ENCODE measurements around the gene PRKAR2A.
"Not testable (repeated sequence)": the region's sequence is repeated elsewhere in the genome, so short reads cannot be mapped to it uniquely, and the experiment has no call there.

Gene PRKAR2A

DNA sequence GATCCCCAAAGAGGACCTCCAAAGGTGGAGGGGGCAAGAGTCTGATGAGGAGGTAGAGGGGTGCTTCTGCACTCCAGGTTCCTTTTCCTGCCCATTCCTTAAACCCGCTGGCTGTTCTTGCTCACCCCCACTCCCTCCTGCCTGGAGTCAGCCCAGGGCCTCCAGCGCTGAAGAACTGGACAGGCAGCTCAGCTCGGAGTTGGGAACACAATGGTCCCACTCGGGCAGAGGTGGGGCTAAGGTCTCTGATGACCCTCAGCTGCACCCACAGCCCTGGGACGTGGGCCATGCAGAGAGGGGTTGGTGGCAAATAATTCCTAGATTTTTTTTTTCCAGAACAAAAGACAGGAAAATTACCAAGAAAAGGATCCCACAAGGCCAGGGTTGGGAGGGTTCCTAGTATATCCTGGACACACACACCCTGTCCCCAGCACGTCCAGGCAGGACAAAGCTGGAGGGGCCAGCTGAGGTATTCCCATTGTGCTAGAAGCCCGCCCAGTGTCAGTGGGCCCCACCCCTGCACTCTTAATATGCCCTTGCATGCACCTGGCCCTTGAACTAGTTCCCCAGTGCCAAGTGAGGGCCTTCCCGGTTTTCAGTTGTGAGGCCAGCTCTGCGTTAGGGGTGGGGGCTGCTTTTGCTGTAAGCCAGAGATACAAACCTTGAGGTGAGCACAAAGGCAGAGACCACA is 108.6 kb downstream of the PRKAR2A start:
- TF ChIP-seq CTCF (IDR thresholded peaks at IDR 0.05; ENCODE audit: low read length), result no peak
- no peak for TF ChIP-seq EZH2 (optimal IDR thresholded peaks at IDR 0.05; ENCODE audit: low read depth, low read length)
- TF ChIP-seq EZH2phosphoT487 (IDR thresholded peaks at IDR 0.05; ENCODE audit: low read length), result no peak
- H3K27ac ChIP-seq (ENCODE audit: low read length), result no peak overlapping the region
- H3K4me1 ChIP-seq (ENCODE audit: low read length), result peaks cover 3% of the 10 kb centered on the region; the same call in 1 of the 2 replicates
- H3K4me2 ChIP-seq (ENCODE audit: low read depth, low read length), result no peak overlapping the region
- H3K36me3 ChIP-seq (replicated peaks; ENCODE audit: insufficient read depth, low read length), result no peaks in the 10 kb centered on the region
- H3F3A ChIP-seq (ENCODE audit: insufficient read depth, low read length), result no peaks in the 10 kb centered on the region
- H3K4me3 ChIP-seq (ENCODE audit: low read length), result no peak overlapping the region
- no peaks in the 10 kb centered on the region for H3K9me3 ChIP-seq (replicated peaks; ENCODE audit: insufficient read depth, low read length)
- no peaks in the 10 kb centered on the region for H3K79me2 ChIP-seq (ENCODE audit: low read length)
- H2AFZ ChIP-seq (ENCODE audit: low read length), result no peak overlapping the region
- H3K27me3 ChIP-seq (replicated peaks; ENCODE audit: insufficient read depth, low read length), result no peaks in the 10 kb centered on the region
- no peak for DNase-seq
- no peaks in the 10 kb centered on the region for H3K9me2 ChIP-seq (replicated peaks; ENCODE audit: insufficient read depth, low read length)
- H3K9ac ChIP-seq (ENCODE audit: low read length), result no peak overlapping the region
- H4K20me1 ChIP-seq (ENCODE audit: insufficient read depth, low read length), result no peaks in the 10 kb centered on the region

DNA sequence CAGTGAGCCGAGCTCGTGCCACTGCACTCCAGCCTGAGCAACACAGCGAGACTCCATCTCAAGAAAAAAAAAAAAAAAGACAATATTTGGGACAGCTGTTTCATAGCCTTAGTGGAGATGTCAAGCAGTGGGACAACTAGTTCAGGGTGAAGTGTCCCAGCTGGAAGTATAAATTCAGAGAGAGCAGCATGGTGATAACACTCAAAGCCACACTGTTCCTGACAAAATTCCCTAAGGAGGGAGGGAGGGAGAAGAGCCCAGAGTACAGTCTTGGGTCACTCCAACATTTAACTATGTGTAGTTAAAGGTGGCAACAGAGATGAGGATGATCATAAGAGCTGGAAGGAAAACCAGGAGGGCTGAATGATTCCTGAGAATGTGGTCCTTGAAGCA is 109.5 kb downstream of the PRKAR2A start:
- Histone ChIP-seq H3K9me2 (replicated peaks; ENCODE audit: insufficient read depth, low read length) (no peaks in the 10 kb centered on the region), H3K27me3 (replicated peaks; ENCODE audit: insufficient read depth, low read length) (no peaks in the 10 kb centered on the region), H3K79me2 (ENCODE audit: low read length) (no peaks in the 10 kb centered on the region), H3K4me2 (ENCODE audit: low read depth, low read length) (no peak overlapping the region), H3F3A (ENCODE audit: insufficient read depth, low read length) (no peaks in the 10 kb centered on the region), H3K36me3 (replicated peaks; ENCODE audit: insufficient read depth, low read length) (no peaks in the 10 kb centered on the region), H3K4me3 (ENCODE audit: low read length) (no peak overlapping the region), H3K27ac (ENCODE audit: low read length) (no peak overlapping the region), H3K9me3 (replicated peaks; ENCODE audit: insufficient read depth, low read length) (no peaks in the 10 kb centered on the region), H4K20me1 (ENCODE audit: insufficient read depth, low read length) (no peaks in the 10 kb centered on the region), H3K4me1 (ENCODE audit: low read length) (peaks cover 3% of the 10 kb centered on the region; the same call in 1 of the 2 replicates), H2AFZ (ENCODE audit: low read length) (no peak overlapping the region), H3K9ac (ENCODE audit: low read length) (no peak overlapping the region)
- no peak for DNase-seq
- TF ChIP-seq CTCF (IDR thresholded peaks at IDR 0.05; ENCODE audit: low read length) (no peak), EZH2 (optimal IDR thresholded peaks at IDR 0.05; ENCODE audit: low read depth, low read length) (no peak), EZH2phosphoT487 (IDR thresholded peaks at IDR 0.05; ENCODE audit: low read length) (no peak)

DNA sequence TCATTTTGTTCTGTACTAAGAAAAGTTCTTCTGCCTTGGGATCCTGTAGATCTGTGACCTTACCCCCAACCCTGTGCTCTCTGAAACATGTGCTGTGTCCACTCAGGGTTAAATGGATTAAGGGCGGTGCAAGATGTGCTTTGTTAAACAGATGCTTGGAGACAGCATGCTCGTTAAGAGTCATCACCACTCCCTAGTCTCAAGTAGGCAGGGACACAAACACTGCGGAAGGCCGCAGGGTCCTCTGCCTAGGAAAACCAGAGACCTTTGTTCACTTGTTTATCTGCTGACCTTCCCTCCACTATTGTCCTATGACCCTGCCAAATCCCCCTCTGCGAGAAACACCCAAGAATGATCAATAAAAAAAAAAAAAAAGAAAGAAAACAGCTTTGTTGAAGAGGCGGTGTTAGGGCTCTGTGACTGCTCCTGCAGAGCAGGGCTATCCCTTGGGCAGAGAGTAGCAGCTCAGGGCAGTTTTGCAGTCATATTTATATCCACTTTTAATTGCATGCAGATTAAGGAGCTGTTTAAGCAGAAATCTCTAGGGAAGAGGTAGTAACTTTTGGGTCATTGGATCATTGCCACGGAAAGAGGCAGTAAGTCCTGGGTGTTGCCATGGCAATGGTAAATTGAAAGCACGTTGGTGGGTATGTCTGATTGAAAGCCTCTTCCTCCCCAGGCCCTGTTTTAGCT is 112.5 kb downstream of the PRKAR2A start:
- not testable (repeated sequence) for H3K27me3 ChIP-seq (replicated peaks; ENCODE audit: insufficient read depth, low read length); H3K36me3 ChIP-seq (replicated peaks; ENCODE audit: insufficient read depth, low read length); H3F3A ChIP-seq (ENCODE audit: insufficient read depth, low read length); H3K79me2 ChIP-seq (ENCODE audit: low read length); H3K27ac ChIP-seq (ENCODE audit: low read length); H3K4me2 ChIP-seq (ENCODE audit: low read depth, low read length); DNase-seq; H3K9me2 ChIP-seq (replicated peaks; ENCODE audit: insufficient read depth, low read length); H4K20me1 ChIP-seq (ENCODE audit: insufficient read depth, low read length); H3K4me3 ChIP-seq (ENCODE audit: low read length); H3K9ac ChIP-seq (ENCODE audit: low read length); H2AFZ ChIP-seq (ENCODE audit: low read length); H3K4me1 ChIP-seq (ENCODE audit: low read length); H3K9me3 ChIP-seq (replicated peaks; ENCODE audit: insufficient read depth, low read length)

GRCh38 chr3:48734541-48734940 is 113.1 kb downstream of the PRKAR2A start:
- H3K9me2 ChIP-seq (replicated peaks; ENCODE audit: insufficient read depth, low read length); H3K9me3 ChIP-seq (replicated peaks; ENCODE audit: insufficient read depth, low read length); DNase-seq; H3K4me3 ChIP-seq (ENCODE audit: low read length); H3K36me3 ChIP-seq (replicated peaks; ENCODE audit: insufficient read depth, low read length); H3K9ac ChIP-seq (ENCODE audit: low read length); H4K20me1 ChIP-seq (ENCODE audit: insufficient read depth, low read length); H3K79me2 ChIP-seq (ENCODE audit: low read length); H3K4me2 ChIP-seq (ENCODE audit: low read depth, low read length); H3K27me3 ChIP-seq (replicated peaks; ENCODE audit: insufficient read depth, low read length); H2AFZ ChIP-seq (ENCODE audit: low read length); H3K4me1 ChIP-seq (ENCODE audit: low read length); H3F3A ChIP-seq (ENCODE audit: insufficient read depth, low read length); H3K27ac ChIP-seq (ENCODE audit: low read length): not testable (repeated sequence)

GRCh38 chr3:48733752-48734518 is 113.7 kb downstream of the PRKAR2A start:
- H3K27ac ChIP-seq (ENCODE audit: low read length), result not testable (repeated sequence)

More at GRCh38 chr3:48733752-48734518, 113.7 kb downstream of the PRKAR2A start:
- not testable (repeated sequence) for H3K9me3 ChIP-seq (replicated peaks; ENCODE audit: insufficient read depth, low read length); H3F3A ChIP-seq (ENCODE audit: insufficient read depth, low read length); H3K9me2 ChIP-seq (replicated peaks; ENCODE audit: insufficient read depth, low read length); H3K79me2 ChIP-seq (ENCODE audit: low read length); H3K36me3 ChIP-seq (replicated peaks; ENCODE audit: insufficient read depth, low read length); H3K9ac ChIP-seq (ENCODE audit: low read length); H3K4me3 ChIP-seq (ENCODE audit: low read length); H4K20me1 ChIP-seq (ENCODE audit: insufficient read depth, low read length); DNase-seq; H3K27me3 ChIP-seq (replicated peaks; ENCODE audit: insufficient read depth, low read length); H3K4me2 ChIP-seq (ENCODE audit: low read depth, low read length); H2AFZ ChIP-seq (ENCODE audit: low read length); H3K4me1 ChIP-seq (ENCODE audit: low read length)

All from MM.1S (cell line).